Daoy (cell line): ENCODE results near the gene AKAP8. TPM values are rescaled to one million over a fixed set of nuclear protein-coding genes. Genes with fewer than 3 reads are reported as not detected.
A peak's percentile ranks its signal among the peaks of the same experiment; 100 is the strongest.
"Not testable (repeated sequence)": the region's sequence is repeated elsewhere in the genome, so short reads cannot be mapped to it uniquely, and the experiment has no call there.

Experiments used
- DNase-seq: peaks from one replicate; pipeline ENCODE4 v3.0.0-alpha.2; 2015; ENCODE audit warnings: low read depth
- total RNA-seq: library from RNA; depleted of rRNA; stranded (reverse); fragments of >200 nt; shearing (Covaris generic); gene quantifications from 2 replicates; pipeline ENCODE4 v1.2.3, GENCODE V29; 2014

The AKAP8 gene
- total RNA-seq, 1 experiment from 2014 or later: 18.6 TPM

GRCh38 chr19:15404097-15404779, 24.7 kb upstream of the AKAP8 start:
- no peak for DNase-seq

DNA sequence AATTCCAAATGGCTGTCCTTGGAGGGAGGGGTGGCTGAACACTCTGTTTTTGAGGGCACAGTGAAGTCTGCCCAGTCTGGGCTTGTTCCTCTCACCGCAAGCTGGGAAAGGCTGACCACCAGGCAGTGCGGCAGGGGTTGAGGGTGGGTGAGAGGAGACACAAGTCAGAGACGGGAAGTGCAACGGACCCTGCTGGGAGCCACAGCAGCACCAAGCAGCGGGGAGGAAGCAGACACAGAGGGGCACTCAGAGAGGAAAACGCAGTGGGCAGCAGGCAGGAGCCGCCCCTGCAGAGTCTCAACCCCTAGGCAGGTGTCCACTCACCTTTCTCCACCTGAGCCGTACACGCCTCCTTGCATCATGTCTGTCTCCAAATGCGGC, 23.6 kb upstream of the AKAP8 start:
- DNase-seq: no peak

DNA sequence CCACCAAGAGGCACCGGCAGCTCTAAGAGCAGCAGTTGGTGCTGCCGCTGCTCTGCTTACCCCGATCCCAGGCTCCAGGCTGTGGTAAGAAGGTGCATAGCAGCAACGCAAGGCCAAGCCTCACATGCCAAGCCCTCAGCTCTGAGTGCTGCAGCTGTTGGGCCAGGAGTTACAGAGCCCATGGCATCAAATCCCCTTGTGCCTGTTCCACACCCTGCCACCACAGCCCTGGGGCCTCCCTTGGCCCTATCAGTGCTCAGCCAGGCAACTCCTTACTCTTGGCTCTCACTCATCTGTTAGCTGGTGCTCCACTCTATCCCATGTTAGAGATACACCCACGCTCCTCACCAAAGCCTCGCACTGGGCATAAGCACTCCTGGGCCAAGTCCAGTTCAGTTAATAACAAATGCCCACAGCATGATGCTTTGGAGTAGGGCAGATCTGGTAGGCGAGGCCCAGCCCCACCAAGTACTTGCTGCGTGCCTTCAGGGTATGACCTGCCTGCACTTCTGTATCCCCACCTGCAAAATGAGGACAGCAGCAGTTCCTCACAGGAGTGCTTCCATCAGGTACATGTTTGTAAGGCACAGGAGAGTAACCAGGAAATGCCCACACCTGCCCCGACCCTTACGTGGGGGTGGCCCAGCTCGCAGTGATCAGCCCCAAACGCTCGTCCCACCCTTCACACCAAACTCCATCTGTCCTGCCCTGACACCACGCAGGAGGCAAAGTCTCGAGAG, 23.0 kb upstream of the AKAP8 start:
- DNase-seq: no peak

GRCh38 chr19:15401397-15401710, 21.8 kb upstream of the AKAP8 start:
- DNase-seq: no peak

- no peak for DNase-seq
Measured at GRCh38 chr19:15400521-15401396, 21.2 kb upstream of the AKAP8 start.

- no peak for DNase-seq
Measured at GRCh38 chr19:15399635-15400034, 20.0 kb upstream of the AKAP8 start.

DNA sequence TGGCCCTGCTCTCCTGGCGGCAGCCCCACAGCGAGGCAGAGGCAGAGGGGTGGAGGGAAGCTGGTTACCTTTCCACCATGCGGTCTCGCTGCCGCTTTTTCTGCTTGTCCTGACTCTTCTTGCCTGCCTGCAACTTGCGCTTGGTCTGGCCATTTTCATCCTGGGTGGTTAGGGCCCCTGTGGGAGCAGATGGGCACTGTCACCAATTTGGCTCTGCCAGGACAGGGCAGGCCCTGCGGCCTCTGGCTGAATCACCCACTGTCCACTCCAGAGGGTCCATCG, 19.6 kb upstream of the AKAP8 start:
- no peak for DNase-seq

DNA sequence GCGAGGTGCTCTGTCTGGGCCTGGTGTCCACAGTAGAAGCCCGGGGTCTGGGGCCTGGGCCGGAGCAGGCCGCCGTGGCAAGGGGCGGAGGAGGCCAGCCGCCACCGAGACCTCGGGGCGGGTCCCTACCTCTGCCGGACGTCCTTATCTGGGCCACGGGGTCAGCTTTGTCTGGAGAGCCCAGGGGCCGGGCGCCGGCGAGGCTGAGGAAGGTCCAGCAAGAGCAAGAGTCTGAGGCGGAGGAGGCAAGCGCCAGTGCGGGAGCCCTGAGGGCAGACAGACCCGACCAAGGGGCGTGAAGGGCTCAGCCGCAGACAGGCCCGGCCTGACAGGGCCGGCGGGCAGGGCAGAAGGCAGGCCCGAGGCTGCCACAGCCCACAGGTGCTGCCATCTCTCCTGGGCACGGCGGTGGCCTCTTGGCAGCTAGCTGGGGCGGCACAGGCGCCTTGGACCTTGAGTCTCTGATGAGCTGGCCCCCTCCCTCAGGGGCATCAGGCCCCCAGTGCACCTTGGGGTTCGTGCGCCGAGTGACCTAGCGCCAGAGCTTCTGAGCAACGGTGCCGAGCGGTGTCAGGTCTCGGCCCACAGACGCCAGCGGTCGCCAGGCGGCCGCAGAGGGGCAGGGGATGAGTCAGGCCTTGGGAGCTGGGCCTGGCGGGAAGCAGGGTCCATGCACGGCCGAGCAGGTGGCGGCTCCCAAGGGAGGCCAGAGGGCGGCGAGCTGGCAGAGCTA, 19.1 kb upstream of the AKAP8 start:
- no peak for DNase-seq

- no peak for DNase-seq
Measured at GRCh38 chr19:15397782-15398181, 18.2 kb upstream of the AKAP8 start.

- no peak for DNase-seq
Measured at GRCh38 chr19:15397236-15397635, 17.6 kb upstream of the AKAP8 start.

GRCh38 chr19:15396436-15396835, 16.8 kb upstream of the AKAP8 start:
- DNase-seq: no peak

- not testable (repeated sequence) for DNase-seq
Measured at GRCh38 chr19:15395251-15395650, 15.7 kb upstream of the AKAP8 start.

GRCh38 chr19:15394426-15394825, 14.8 kb upstream of the AKAP8 start:
- DNase-seq: no peak

GRCh38 chr19:15393963-15394362, 14.4 kb upstream of the AKAP8 start:
- no peak for DNase-seq

DNA sequence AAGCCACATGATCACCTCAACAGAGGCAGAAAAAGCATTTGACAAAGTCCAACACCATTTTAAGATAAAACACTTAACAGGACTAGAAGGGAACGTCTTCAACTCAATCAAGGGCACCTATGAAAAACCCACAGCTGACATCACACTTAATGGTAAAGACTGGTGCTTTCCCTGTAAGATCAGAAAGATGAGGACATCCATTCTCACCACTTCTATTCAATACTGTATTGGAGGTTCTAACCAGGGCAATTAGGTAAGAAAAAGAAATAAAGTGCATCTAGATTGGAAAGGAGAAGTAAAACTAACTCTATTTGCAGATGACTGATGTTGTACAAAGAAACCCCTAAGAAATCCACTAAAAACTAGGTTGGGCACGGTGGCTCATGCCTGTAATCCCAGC, 11.2 kb upstream of the AKAP8 start:
- DNase-seq: no peak

DNA sequence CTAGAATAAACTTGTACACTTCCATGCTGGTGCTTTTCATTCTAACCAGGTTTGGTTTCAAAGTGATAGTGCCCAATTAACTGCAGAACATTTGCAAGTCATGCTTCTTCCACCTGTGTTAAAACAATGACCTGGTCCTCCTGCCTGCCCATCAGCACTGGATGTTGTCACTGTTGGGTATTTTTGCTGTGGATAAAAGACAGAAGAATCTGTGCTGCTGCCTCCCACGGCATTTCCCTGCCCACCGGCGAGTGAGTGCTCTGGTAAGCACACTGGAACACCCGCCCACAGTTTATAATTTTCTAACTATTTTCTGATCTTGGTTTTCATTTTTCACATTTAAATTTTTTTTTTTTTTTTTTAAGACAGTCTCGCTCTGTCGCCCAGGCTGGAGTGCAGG, 2.3 kb upstream of the AKAP8 start:
- no peak for DNase-seq

DNA sequence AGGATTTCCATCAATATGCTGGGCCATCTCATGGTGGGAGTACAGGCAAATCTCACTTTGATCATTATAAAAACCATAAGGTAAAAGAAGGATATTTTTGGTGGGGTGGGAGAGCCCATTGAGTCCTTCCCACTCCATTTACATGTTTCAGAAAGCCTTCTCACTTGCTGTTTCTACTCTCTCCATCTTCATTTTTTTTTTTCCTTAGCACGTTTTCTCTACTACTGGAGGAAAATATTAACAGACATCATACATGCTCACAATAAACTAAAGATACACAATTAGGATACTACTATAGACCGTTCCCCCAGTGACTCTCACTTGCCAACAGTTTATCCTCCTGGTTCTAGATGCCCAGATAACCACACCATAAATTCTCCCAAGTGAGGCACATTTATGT, 1.8 kb upstream of the AKAP8 start:
- no peak for DNase-seq

- DNase-seq: peak; percentile 68
Measured at GRCh38 chr19:15379999-15380647, 536 bp upstream of the AKAP8 start.

- peak; percentile 70 for DNase-seq
Measured at GRCh38 chr19:15378534-15379082, 979 bp downstream of the AKAP8 start.

GRCh38 chr19:15374796-15375440, 4.7 kb downstream of the AKAP8 start:
- no peak for DNase-seq

DNA sequence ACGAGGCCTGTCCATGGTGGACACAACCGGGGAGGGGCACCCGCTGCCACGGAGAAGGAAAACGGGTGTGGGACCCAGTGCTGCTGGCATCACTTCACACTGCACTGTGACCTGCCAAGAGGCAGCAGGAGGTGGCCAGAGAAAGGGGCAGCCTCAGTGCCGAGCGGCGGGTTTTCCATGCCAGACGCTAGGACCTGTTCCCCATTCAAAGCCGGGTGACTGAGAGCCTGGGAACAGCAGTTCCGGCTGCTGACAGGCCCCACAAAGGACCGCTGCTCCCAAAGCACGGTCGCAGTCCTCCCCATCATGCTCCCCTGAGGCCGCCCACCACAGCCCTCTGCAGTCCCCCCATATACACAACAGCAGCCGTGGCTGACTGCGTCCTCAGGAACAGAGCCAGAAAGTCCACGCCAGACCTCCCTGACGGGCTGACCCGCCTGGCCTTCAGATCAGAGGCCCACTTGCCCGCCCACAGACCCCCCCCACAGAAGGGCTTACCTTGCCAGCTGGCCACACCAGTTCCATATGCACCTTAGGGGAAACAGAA, 5.4 kb downstream of the AKAP8 start:
- DNase-seq: no peak
